GM23248 (cell line): ENCODE measurements around the gene SUZ12. TPM values are rescaled to one million over a fixed set of nuclear protein-coding genes. Genes with fewer than 3 reads are reported as not detected.
"Not testable (repeated sequence)": the region's sequence is repeated elsewhere in the genome, so short reads cannot be mapped to it uniquely, and the experiment has no call there.

Experiments used
- DNase-seq: peaks from one replicate; pipeline ENCODE4 v3.0.0-alpha.2; 2015
- H2AFZ ChIP-seq: fragments of 200-600 bp; sonication (generic); 2 replicates; pipeline ENCODE4 v1.6.1; 2016; ENCODE audit warnings: antibody characterized with exemption
- H3F3A ChIP-seq: fragments of 200-600 bp; sonication (generic); 2 replicates; pipeline ENCODE4 v1.6.1; 2016; ENCODE audit warnings: mild to moderate bottlenecking, antibody characterized with exemption, mixed run types; ENCODE audit not compliant: insufficient read depth
- H3K27ac ChIP-seq: fragments of 200-600 bp; sonication (generic); 2 replicates; pipeline ENCODE4 v1.5.1; 2016; ENCODE audit warnings: mild to moderate bottlenecking
- H3K27me3 ChIP-seq: fragments of 200-600 bp; sonication (generic); replicated peaks from 2 replicates; pipeline ENCODE4 v1.6.1; 2016; ENCODE audit warnings: mild to moderate bottlenecking; ENCODE audit not compliant: insufficient read depth
- H3K36me3 ChIP-seq: fragments of 200-600 bp; sonication (generic); 2 replicates; pipeline ENCODE4 v1.6.1; 2016; ENCODE audit warnings: low read depth, mild to moderate bottlenecking
- H3K4me1 ChIP-seq: fragments of 200-600 bp; sonication (generic); 2 replicates; pipeline ENCODE4 v1.6.1; 2016; ENCODE audit warnings: mild to moderate bottlenecking; ENCODE audit not compliant: insufficient read depth
- H3K4me2 ChIP-seq: fragments of 200-600 bp; sonication (generic); one replicate; pipeline ENCODE4 v1.6.1; 2016; ENCODE audit warnings: mild to moderate bottlenecking; ENCODE audit not compliant: unreplicated experiment
- H3K4me3 ChIP-seq: fragments of 200-600 bp; sonication (generic); 2 replicates; pipeline ENCODE4 v1.5.1; 2016; ENCODE audit warnings: mild to moderate bottlenecking
- H3K79me2 ChIP-seq: fragments of 200-600 bp; sonication (generic); 2 replicates; pipeline ENCODE4 v1.6.1; 2016; ENCODE audit warnings: mild to moderate bottlenecking; ENCODE audit not compliant: insufficient read depth
- H3K9ac ChIP-seq: fragments of 200-600 bp; sonication (generic); 2 replicates; pipeline ENCODE4 v1.6.1; 2016; ENCODE audit warnings: mild to moderate bottlenecking
- H3K9me2 ChIP-seq: fragments of 200-600 bp; sonication (generic); 2 replicates; pipeline ENCODE4 v1.6.1; 2016; ENCODE audit warnings: mixed run types, mild to moderate bottlenecking, moderate library complexity; ENCODE audit not compliant: insufficient read depth
- H3K9me3 ChIP-seq: fragments of 200-600 bp; sonication (generic); one replicate; pipeline ENCODE4 v1.6.1; 2017; ENCODE audit warnings: low read depth
- H4K20me1 ChIP-seq: fragments of 200-600 bp; sonication (generic); 2 replicates; pipeline ENCODE4 v1.6.0; 2016; ENCODE audit not compliant: insufficient read depth
- EZH2 ChIP-seq: fragments of 200-600 bp; sonication (generic); IDR thresholded peaks from 2 replicates; pipeline ENCODE4 v1.6.1; 2018; ENCODE audit warnings: antibody characterized with exemption, mild to moderate bottlenecking; ENCODE audit not compliant: insufficient read depth, poor library complexity, severe bottlenecking
- EZH2phosphoT487 ChIP-seq: fragments of 200-600 bp; sonication (generic); IDR thresholded peaks from 2 replicates; pipeline ENCODE4 v1.6.1; 2018; ENCODE audit warnings: antibody characterized with exemption, moderate library complexity, mild to moderate bottlenecking, low read depth; ENCODE audit not compliant: insufficient read depth
- WGBS, 2 experiments: methylation state at CpG; one replicate each; pipeline ENCODE4 v1.1.6; 2015 to 2017; ENCODE audit warnings: low lambda C conversion rate in 2 of 2, low coverage in 1 of 2; ENCODE audit errors: missing lambda C conversion rate in 2 of 2; 5-methylcytosine and 5-hydroxymethylcytosine counted together
- in situ Hi-C: fragments of 300-500 bp; cut with MboI; formaldehyde crosslinking; loops from 2 replicates; pipeline ENCODE4 v1.15.0; 2020
- polyA plus RNA-seq: library from polyadenylated mRNA; unstranded; fragments of >200 nt; fragmentation: Nextera tagmentation; extraction: Ambion mirVana; gene quantifications from 2 replicates; pipeline ENCODE4 v1.2.1, GENCODE V29; 2016
- total RNA-seq: library from RNA; depleted of rRNA; stranded (reverse); fragments of >200 nt; shearing (Covaris generic); gene quantifications from 2 replicates; pipeline ENCODE4 v1.2.3, GENCODE V29; 2014; rRNA removed

The SUZ12 gene
- total RNA-seq (12.4 and 12.9 TPM in 2 replicates), polyA plus RNA-seq (6.8 and 7.1 TPM in 2 replicates)

DNA sequence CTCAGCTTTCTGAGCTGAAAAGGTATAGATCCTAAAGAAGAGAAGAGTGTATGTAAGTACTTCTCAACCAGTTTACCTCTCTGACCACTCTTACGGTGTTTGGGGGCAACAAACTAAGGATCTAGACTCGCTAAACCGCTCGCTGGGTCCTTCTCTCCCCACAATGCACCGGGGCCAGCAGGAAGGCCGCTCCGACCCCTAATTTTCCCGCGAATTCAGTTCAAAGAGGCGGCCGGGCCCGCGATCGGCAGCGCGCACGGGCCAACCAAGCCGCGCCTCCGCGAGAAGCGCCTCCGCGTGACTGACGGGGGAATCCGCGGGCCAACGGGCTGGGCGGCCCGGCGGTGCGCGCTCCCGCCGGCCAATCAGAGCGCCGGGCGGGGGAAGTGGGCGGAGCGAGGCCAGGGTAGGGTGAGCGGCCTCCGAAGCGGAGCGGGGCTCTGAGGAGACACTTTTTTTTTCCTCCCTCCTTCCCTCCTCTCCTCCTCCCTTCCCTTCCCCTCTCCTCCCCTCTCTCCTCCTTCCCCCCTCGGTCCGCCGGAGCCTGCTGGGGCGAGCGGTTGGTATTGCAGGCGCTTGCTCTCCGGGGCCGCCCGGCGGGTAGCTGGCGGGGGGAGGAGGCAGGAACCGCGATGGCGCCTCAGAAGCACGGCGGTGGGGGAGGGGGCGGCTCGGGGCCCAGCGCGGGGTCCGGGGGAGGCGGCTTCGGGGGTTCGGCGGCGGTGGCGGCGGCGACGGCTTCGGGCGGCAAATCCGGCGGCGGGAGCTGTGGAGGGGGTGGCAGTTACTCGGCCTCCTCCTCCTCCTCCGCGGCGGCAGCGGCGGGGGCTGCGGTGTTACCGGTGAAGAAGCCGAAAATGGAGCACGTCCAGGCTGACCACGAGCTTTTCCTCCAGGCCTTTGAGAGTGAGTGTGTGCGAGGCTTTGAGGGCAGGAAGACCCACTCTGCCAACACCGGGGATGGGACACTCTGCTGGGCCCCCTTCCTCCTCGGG, at the start of gene SUZ12:
SUZ12 (plus strand) TSS at position 393 of the 995 bp plus-strand sequence; CDS start at position 633, 240 bp downstream.
- peak within 1 kb of the TSS; percentile 96 for H3K4me2 ChIP-seq
- in situ Hi-C loops, H3F3A ChIP-seq, H3K4me1 ChIP-seq, H3K9me3 ChIP-seq, H3K9me2 ChIP-seq, H3K27me3 ChIP-seq, H4K20me1 ChIP-seq: not testable (repeated sequence)
- H3K9ac ChIP-seq, result peak within 1 kb of the TSS; percentile 87
- peaks cover 46% of the 10 kb centered on the region for H3K79me2 ChIP-seq
- DNase-seq, result peak; percentile 79
- H3K27ac ChIP-seq, result peak within 1 kb of the TSS; percentile 77
- peaks cover 11% of the 10 kb centered on the region; the same call in 1 of the 2 replicates for H3K36me3 ChIP-seq
- H3K4me3 ChIP-seq, result peak within 1 kb of the TSS; percentile 91
- WGBS, 2 experiments, result 1 to 2% methylated on average over 31 to 80 of the region's 93 CpGs
- H2AFZ ChIP-seq, result peak within 1 kb of the TSS; percentile 97

DNA sequence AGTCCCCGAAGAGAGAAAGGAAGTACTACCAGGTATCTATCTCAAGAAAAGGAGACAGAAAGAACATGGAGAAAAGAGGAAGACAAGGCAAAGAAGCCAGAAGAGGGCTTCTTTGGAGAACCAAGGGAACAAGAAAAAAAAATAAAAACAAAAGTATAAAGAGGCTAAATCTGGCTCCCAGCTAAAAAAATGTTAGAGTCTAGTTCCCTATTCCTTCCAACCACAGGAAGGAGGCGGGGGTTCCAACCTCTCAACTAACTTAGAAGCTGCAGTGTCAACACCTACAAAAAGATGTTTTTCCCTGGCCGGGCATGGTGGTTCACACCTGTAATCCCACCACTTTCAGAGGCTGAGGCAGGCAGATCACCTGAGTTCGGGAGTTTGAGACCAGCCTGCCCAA, 48.7 kb upstream of the SUZ12 start:
- TF ChIP-seq EZH2phosphoT487, result no peak
- no peak for TF ChIP-seq EZH2
- in situ Hi-C loops, result no loop called here
- Histone ChIP-seq H3K4me2 (no peak overlapping the region), H3K79me2 (peaks cover 6% of the 10 kb centered on the region), H2AFZ (no peak overlapping the region), H3K9me3 (no peaks in the 10 kb centered on the region), H3K36me3 (peaks cover 69% of the 10 kb centered on the region), H3K27me3 (no peaks in the 10 kb centered on the region), H4K20me1 (no peaks in the 10 kb centered on the region), H3K27ac (no peak overlapping the region), H3K9ac (no peak overlapping the region), H3K4me3 (no peak overlapping the region), H3K4me1 (no peaks in the 10 kb centered on the region), H3K9me2 (no peaks in the 10 kb centered on the region), H3F3A (0 out of 2 replicates have a peak, but pooled peaks cover 3% of the 10 kb centered on the region)
- no peak for DNase-seq
- WGBS, 2 experiments, result 82 to 88% methylated on average over 4 of the region's 4 CpGs

DNA sequence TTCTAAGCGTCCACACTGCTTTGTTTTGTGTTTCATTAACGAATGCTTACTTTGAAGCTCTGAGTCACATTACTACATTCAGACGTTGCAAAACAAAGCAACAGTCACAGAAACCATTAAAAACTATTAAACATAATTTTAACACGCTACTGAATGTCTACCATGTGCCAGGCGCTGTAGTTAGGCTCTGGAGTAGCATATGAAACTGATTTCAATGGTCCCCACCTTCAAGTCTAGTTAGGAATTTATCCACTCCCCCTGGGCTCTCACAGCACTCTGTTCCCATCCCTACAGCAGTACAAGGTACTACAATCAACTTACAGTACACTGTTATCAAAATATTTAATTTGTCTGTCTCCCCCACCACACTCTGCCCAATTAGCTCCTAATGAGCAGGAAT, 35.9 kb upstream of the SUZ12 start:
- WGBS, 2 experiments, result 2% methylated on average over 5 of the region's 5 CpGs
- peak; percentile 69 for DNase-seq
- Histone ChIP-seq H3K79me2 (peaks cover 54% of the 10 kb centered on the region), H3K9ac (peak overlapping the region; percentile 87), H3K4me1 (peaks cover 12% of the 10 kb centered on the region), H2AFZ (peak overlapping the region; percentile 89), H3K9me3 (no peaks in the 10 kb centered on the region), H3K36me3 (peaks cover 15% of the 10 kb centered on the region; the same call in 1 of the 2 replicates), H4K20me1 (no peaks in the 10 kb centered on the region), H3K4me2 (peak overlapping the region; percentile 93), H3K4me3 (peak overlapping the region; percentile 97), H3F3A (no peaks in the 10 kb centered on the region; the same call in 1 of the 2 replicates), H3K27me3 (no peaks in the 10 kb centered on the region), H3K27ac (peak overlapping the region; percentile 55), H3K9me2 (no peaks in the 10 kb centered on the region)
- in situ Hi-C loops, result no loop called here
- TF ChIP-seq EZH2 (no peak), EZH2phosphoT487 (no peak)

DNA sequence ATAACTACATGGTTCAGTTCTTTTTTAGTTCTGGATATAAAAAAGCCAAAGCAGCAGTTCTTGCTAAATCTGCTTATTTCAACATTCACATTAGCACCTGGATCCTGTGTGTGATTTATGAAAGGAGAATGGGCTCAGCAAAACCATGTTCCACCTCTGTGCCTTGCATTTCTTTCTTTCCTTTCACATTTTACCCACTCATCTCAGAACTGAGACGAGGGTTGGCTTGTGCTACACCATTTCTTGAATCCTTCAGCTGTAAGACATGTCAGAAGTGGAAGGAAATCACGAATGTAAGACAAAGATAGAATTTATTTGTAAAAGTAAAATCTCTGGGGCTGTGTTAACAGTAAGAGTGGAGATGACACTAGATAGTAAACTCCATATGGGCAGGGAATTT, 34.1 kb upstream of the SUZ12 start:
- DNase-seq, result no peak
- no peak overlapping the region for H3K4me3 ChIP-seq
- 60 to 61% methylated on average over 2 of the region's 2 CpGs for WGBS, 2 experiments
- no peaks in the 10 kb centered on the region for H3K27me3 ChIP-seq
- peaks cover 37% of the 10 kb centered on the region for H3K79me2 ChIP-seq
- no peak overlapping the region for H3K9ac ChIP-seq
- H2AFZ ChIP-seq, result peak overlapping the region; percentile 52; the same call in 1 of the 2 replicates
- peaks cover 16% of the 10 kb centered on the region for H3K4me1 ChIP-seq
- TF ChIP-seq EZH2phosphoT487 (no peak), EZH2 (no peak)
- H3F3A ChIP-seq, result no peaks in the 10 kb centered on the region; the same call in none of the 2 replicates
- H3K36me3 ChIP-seq, result peaks cover 3% of the 10 kb centered on the region; the same call in 1 of the 2 replicates
- no peak overlapping the region for H3K27ac ChIP-seq
- H4K20me1 ChIP-seq, result no peaks in the 10 kb centered on the region
- in situ Hi-C loops, result no loop called here
- H3K9me3 ChIP-seq, result no peaks in the 10 kb centered on the region
- no peaks in the 10 kb centered on the region for H3K9me2 ChIP-seq
- H3K4me2 ChIP-seq, result no peak overlapping the region
